Fibroblast of the conjunctiva (primary cell): ENCODE results near the gene UNC79.

Experiments
- DNase-seq: peaks from one replicate; pipeline ENCODE4 v3.0.0-alpha.2; 2010; ENCODE audit warnings: low read depth

Gene UNC79

DNA sequence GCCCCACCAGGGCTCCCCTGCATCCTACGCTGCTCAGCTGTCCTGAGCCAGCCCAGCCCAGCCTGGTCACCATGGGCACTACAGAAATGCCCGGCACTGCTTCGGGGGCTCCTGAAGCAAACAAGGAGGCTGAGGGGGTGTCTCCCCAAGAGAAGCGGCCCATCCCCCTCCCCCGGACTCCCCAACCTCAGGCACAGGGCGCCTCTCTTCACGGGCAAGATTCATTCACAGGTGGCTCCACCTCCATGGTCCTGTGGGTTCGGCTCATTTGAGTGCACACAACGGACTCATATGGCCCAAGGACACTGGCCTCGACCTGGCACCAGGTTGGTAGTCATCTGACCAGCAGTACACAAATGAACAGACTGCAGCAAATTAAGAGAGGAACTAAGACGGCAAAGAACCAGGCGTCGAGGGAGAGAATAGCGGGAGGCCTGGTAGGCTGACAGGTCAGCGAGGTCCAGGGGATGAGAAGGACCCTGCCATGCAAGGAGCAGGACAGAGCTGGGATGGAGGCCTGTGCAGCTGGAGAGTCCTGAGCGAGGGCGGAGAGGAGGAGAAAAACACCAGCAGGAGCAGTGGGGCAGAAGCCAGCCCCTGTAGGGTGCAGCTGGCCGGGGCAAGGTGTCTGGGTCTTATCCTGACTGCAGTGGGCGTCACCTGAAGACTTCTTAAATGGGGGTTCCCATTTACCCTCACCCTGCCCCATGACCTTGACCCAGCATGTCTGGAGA is 297.3 kb downstream of the UNC79 start:
- DNase-seq = no peak

DNA sequence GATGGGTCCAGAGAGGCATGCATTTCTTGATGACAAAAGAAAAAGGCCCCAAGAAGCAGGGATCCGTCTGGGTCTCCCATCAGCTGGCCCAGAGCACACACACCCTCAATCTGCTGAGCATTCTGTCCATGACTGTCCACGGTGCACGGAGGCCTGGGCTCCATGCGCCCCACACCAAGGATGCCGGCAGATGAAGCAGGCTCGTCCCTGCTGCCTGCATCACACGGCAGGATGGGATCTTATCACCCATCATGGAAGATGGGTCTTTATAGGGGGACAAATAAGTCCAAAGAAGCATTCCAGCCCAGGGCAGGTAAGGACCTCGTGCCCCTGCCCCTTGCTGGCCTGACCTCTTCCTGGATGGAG is 297.9 kb downstream of the UNC79 start:
- no peak for DNase-seq

DNA sequence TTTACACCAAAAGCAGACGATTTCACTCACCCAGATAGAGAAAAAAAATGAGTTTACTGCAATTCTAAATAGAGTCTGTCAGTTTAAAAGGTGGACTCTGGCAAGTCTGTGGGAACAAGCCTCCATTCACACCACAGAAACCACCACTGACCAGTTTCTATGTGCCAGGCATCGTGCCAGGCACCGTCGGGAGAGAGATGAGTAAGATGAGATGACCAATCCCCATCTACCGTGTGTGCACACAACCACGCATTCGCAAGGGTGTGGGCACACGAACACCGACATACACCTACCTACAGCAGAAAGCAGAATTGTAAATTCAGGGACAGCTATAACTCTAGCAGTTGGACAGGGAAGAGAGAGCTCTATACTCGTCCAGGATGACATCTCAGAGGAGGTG is 299.3 kb downstream of the UNC79 start:
- no peak for DNase-seq

DNA sequence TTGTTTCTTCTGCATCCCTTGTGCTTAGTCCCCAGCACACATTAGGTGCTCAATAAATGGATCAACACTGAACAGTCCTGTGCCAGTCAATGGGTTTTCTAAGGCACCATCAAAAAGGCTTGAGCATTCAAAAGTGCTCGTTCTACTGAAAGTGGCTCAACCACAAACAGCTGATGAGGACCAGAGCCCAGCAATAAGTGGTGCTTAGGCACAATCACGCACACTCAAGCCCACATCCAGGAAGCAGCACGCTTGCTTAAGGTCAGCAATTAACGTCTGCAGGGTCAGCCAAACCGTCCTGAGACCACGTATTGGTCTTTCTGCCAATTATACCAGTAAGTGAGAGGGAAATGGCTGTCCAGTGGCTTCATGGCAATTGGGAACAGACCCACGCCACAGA is 301.0 kb downstream of the UNC79 start:
- no peak for DNase-seq

DNA sequence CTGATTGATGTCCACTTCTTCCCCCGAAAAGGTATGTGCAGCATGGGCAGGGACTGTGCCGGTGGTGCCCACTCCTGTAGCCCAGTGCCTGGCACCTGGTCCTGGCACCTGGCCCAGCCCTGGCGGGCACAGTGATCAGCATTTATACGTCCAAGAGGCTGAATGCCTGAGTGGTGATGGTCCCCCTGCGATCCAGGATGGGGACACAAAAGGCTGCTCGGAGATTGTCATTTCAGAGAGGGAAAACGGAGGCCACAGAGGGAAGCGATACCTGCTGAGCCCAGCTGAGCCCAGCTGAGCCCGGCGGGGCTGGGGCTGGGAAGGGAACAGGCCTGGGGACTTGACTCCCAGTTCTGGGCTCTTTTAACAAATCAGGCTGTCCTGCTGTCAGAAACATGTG is 301.8 kb downstream of the UNC79 start:
- no peak for DNase-seq

DNA sequence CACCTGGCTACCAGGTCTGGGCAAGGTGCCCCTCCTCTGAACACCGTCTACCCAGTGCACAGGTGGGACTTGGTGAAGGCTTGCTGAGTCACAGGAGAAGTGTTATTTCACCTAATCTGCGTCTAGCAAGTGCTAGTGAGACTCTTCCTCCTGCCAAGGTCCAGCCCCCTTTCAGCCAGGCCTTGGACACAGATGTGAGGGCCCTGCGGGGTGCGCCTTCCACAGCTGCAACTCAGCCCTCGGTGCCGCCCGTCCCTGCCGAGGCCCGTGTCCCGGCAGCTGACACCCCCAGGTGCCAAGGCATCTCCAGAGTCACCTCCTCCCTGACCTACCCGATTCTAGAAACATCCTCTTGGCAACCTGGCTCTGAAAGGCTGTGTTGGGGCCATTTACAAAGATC is 302.5 kb downstream of the UNC79 start:
- no peak for DNase-seq

DNA sequence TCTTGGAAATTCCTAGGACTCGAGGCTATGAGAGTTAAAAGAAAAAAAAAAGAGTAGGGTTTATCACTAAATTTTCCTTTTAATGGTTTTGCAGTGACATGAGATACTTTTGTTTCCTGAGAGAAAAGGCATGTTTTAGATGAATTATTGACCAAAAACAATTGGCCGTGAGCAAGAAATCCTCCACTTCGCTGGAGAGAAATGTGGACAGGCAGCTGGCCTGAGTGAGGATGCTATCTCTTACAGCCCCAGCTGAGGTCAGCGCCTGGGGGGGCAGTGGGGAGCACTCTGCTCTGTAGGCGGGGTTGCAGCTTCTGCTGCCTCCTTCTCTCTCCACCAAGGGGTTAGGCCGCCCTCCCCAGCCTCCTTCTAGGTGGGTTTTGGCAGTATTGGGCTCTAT is 302.9 kb downstream of the UNC79 start:
- no peak for DNase-seq

DNA sequence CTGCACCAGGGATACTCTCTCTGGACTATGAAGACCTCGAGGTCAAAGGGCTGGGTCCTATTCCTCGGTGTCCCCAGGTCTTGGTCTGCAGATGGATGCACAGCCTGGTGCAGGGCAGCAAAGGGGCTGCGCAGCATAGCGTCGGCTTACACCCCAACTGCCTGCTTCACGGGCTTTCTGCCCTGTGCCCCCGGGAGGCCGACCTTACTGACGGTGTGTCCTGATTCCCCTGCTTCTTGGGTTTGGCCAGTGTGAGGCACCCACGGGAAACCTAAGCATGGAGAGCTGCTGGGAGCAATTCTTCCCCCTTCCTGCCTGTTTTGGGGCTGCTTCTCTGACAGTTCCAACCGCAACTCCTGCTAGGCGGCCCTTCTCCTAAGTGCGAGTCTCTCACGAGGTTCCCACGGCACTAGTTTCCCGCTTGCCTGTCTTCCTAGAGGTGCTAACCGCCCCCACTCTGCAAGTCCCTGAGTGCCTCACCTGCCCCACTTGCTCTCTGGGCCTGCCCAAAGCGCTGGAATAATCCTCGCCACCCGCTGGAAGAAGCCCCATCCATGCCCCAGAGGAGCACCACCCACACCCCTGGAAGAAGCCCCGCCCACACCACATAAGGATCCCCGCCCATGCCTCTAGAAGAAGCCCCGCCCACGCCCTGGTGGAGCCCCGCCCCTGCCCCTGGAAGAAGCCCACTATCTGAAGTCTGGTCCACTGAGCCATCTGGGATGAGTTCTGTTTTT is 303.5 kb downstream of the UNC79 start:
- no peak for DNase-seq

DNA sequence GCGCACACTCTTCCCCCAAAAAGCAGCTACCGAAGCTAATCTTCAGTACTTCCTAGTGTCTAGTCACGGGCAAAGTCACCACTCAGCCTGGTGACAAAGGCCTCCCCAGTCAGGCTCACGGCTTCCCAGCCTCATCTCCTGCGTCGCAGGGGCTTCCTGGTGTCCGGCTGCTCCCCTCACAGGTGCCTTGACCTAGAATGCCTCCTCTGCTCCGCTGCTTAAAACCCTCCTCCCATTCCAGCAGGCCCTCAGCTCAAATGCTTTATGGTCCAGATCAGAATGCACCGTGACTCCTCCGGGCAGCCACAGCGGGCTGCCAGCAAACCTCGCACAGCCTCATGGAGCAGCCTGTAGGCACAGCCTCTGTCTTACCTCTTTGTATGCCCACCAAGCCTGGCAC is 304.5 kb downstream of the UNC79 start:
- DNase-seq = no peak

DNA sequence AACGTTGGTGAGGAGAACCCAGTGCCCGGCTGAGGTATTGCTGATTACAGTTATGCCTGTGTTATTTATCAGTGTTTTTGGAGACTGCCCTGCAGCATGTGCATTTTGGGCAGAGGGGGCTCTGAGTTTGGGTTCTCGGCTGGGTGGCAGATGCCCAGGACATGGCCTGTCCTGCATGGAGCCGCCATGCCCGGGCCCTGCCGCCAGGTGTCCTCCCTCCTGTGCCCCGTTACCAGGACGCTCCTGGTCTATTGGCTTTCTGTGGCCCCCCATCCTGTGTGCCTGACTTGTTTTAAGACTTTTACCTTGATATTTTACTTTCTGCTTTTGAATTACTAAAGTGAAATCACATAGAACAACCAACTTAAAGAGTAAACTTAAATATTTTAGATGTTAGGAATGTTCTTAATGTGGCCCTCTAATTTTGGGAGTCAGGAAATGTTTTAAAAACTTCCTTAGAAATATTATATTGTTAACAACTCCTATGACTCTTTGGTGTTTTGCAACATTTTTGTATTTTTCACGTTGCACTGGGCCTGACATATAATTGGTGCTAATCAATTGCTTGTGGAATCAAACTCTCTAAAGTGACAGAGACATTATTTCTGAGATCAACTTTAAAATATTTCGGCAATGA is 305.8 kb downstream of the UNC79 start:
- no peak for DNase-seq

DNA sequence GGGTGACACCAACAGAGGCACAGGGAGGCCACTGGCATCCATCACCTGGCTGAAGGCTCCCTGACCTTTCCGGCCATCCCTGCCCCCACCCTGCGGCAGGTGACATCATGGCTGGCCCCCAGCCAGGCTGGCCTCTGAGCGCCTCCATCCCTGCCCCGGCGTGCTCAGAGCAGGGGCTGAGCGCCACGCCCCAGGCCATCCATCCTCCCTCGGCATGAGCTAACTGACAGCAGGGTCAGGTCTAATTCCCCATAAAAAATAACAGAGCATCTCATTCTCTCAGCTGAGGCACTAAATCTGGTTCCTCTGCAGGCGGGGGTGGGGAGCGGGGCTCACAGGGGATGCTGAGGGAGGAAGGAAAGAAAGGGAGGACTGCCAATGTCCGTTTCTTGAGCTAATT is 306.9 kb downstream of the UNC79 start:
- no peak for DNase-seq

DNA sequence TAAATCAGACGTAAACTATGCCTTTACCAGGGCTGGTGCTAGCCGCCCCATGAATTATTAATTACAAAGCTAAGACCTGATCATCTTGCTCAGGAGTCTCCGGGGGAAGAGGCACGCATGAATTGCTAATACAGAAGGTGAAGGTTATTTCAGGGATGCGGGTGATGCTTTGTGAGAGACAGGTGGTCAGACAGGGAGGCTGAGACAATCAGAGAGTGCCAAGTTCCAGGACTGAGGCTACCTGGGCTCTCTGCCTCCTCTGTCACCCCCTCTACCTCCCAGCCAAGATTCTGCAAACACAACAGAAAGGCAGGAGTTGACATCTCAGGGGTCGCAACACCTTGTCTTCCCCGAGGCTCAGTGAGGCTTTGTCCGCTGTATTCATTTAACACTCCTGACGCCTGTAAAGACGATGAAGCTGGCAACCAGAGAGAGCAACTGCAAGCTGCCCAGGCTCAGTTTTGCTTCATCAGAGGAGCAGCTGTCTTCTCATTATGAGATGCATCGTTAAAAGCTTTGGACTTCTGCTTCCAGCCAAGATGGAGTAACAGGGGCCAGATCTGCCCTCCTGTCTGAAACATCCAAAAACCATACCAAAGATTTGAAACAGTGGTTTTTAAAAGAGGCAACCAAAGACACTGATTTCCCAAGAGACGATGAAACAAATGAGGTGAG is 311.0 kb downstream of the UNC79 start:
- DNase-seq = no peak

DNA sequence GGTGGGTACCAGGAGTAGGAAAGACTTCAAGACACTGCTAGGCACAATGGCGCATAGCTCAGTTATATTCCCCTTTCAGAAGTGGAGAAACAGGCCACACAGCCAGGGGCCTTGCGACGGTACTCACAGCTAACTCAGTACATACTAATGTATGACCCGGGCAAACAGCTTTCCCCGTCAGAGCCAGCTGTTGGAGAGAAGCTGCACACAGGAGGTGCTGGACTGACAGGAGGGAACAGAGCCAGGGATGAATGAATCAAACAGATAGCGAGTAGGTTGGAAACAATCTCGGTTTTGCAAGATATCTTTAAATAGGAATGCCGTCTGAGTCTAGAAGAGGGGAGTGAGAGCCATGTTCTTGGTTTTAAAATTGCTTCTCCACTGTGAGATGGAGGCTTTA is 312.0 kb downstream of the UNC79 start:
- no peak for DNase-seq

DNA sequence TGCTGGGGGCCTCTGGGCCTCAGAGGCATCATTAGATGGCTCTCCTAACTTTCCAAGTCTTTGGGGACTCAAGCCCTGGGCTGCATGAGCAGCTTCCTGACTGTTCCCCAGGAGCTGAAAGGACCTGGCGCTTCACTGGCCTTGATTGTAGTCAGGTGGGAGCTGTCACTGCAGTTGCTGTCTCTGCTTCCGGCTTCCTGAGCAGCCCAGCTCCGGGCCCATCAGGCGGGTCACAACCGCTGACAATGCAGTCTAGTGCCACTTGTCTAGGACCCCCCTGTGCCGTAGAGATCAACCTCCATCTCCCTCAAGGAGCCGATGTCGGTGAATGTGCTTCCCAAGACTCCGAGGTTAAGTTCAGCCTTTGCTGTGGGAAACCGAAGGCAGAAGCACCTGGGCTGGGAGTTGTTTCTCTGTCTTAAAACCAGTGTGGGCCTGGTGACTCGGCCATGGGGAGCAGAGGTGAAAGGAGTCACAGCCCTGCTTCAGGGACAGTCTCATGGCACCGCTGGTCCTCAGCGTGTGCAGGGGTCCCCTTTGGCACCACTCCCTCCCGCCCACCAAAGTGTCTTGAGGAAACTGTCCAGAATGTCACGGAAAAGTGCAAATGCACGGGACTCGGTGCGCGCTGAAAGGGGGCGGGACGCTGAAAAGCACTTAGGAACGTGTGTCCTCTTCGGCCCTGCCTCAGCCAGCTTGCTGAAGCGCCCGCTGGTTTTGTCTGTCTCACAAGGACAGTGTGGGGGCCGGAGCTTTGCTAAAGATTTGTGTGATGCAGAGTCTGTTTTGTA is 312.7 kb downstream of the UNC79 start:
- no peak for DNase-seq

DNA sequence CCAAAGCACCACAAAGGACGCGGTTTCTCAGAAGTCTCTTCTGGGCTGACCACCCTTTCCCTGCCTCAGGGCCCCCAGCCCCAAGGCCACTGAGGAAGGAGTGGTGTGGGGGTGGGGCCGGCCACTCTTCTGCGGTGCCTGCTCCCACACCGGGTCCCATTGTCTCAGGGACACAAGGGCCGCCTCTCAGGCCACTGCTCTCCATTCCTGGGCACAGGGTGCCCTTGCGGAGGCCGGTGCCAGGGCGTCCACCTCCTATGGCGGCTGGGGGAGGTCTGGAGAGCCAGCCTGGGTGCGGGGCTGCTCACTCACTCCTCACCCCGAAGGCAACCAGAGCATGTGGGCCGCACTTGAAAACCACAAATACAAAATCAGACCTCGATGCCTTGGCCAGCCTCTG is 313.4 kb downstream of the UNC79 start:
- no peak for DNase-seq

DNA sequence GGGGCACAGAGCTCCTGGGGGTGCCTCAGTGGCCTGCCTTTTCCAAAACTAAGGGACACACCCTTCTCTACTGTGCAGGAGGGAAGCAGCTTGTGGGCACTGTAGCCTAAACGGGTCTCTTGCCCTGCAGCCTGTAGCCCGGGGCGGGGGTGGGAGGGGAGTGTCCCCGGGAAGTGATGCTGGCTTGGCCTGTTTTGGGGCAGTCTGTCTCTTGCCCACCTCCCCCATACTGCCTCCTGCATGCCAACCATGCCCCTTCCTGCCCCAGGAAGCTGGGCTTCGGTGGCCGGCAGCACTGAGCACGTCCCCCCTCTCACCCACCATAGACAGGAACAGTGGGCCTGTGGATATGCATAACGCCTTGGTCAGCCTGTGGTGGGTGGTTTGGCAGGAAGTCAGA is 314.1 kb downstream of the UNC79 start:
- DNase-seq = no peak

DNA sequence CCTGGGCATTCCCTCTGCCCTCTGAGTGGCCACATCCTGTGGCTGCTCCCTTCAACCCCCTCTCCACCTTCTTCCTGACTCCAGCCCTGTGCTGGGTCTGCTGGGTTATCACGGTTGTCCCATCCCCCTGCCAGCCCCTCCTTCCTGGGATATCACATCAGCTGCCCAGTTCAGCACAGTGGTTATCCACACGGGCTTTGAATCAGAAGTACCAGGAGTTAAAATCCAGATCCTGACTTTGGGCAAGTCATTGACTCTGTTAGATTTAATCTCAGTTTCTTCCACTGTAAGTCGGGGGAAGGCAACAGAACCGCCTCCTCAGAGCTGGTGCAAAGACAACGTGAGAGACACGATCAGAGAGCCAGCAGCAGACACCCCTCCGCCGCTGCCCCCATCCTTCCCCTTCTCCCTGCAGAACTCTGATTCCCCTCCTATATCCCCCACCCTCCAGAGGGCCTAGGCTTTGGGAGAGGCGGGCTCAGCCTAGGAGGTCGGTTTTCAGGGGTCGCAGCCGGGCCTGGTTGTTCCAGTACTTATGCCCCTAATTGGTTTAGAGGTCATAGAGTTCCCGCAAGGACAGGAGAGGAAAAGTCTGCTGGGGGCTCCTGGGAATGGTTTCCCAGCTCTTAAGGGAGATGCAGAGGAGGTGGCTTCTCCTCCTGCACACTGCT is 315.0 kb downstream of the UNC79 start:
- DNase-seq = no peak

DNA sequence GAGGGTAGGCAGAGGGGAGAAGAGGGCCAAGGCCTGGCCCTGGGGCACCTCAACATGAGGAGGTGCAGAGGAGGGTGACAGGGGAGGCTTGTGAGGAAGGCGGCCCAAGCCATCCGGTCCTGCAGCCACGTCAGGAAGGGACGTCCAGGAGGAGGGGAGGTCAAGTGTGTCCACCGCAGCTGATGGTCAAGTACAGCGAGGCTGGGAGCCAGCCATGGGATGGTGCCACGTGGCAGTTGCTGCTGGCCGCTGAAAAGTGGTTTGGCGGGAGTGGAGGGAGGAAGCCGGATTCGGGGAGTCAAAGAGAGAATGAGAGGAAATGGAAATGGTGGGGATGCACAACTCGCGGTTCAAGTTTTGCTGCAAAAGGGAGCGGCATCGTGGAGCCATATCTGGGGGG is 316.4 kb downstream of the UNC79 start:
- no peak for DNase-seq

DNA sequence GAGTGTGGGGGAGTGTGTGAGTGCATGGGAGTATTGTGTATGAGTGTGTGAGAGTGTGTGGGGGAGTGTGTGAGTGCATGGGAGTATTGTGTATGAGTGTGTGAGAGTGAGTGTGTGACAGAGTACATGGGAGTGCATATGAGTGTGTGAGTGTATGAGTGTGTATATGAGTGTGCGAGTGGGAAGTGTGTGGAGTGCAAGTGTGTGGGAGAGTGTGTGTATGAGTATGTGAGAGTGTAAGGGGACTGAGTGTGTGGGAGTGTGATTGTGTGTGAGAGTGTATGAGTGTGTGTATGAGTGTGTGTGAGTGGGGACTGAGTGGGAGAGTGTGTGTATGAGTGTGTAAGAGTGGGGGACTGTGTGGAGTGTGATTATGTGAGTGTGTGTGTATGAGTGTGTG is 316.8 kb downstream of the UNC79 start:
- DNase-seq = no peak

DNA sequence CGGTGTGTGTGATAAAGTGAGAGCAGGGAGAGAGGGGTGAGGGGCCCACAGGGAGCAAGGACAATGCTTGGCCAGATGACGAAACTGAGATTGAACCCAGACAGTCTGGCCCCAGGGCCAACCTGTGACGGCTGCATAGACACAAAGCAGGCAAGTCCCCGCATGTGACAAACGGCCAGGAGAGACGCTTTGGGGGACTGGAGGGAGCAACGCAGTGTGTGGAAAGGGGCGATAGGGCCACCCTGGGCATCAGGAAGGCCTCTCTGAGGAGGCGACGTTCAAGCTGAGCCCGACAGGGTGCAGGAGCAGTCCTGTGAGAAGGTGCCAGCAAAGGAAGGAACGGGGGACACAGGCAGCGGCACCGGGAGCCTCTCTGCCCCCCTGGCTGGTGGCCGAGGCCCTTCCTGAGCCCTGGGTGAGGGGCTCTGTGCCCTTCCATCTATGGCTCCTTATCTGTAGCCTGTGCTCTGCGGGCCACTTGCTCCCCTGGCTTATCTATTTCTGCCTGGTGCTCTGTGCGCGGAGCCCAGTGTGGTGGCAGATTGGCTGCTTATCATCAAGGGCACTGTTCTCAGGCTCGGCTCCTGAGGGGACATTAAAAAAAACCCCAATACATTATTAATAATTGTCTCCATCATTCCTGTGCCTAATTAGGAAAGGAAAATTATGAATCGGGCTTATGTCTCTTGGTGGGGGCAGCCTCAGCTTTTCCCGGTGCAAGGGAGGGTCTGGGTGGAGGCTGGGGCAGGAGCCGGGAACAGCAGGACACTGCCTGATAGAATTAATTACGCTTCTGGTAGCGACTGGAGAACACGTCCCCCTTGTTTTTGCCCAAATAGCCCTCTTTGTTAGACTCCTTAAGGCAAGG is 317.7 kb downstream of the UNC79 start:
- DNase-seq = no peak

DNA sequence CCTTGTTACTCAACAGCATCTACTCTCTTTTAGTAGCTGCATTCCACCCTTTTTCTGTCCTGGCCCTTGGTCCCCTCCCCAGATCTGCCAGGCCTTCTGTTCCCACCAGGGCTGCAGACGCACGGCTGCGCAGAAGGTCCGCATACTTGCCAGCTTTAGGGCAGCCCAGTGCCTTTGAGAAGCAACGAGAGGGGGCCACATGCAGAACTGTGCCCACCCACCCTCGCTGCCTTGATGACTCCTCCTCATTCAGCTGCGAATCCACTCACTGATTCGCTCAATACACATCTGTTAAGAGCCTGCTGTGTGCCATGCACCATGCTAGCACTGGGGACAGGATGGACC is 318.3 kb downstream of the UNC79 start:
- no peak for DNase-seq
